ENCODE data around the gene SIVA1.

Gene SIVA1

DNA sequence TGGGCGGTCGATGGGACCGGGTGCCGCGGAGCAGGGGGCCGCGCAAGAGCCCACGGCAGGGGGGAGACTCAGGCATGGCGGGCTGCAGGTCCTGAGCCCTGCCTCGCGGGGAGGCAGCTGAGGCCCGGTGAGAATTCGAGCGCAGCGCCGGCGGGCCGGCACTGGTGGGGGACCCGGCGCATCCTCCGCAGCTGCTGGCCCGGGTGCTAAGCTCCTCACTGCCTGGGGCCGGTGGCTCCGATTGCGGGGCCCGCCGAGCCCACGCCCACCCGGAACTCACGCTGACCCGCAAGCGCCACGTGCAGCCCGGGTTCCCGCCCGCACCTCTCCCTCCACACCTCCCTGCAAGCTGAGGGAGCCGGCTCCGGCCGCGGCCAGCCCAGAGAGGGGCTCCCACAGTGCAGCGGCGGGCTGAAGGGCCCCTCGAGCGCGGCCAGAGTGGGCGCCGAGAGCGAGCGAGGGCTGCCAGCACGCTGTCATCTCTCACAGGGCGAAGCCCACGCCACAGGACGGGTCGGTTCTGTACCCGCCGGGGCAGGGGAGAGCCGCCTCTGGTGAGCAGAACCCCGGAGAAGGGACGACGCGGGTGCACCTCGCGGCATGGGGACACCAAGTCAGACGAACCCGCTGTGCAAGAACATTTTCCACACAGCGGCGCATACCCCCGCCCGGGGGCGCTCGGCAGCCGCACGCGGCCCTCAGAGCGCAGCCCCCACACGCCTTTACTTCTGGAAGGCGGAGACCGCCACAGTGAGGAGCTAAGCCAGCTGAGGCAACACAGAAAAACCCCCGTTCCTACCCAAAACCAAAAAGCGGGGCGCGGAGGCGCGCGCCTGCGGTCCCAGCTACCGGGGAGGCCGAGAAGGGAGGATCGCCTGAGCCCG lies 1.2 kb upstream of the SIVA1 start:
- DNase-seq, result no peak

DNA sequence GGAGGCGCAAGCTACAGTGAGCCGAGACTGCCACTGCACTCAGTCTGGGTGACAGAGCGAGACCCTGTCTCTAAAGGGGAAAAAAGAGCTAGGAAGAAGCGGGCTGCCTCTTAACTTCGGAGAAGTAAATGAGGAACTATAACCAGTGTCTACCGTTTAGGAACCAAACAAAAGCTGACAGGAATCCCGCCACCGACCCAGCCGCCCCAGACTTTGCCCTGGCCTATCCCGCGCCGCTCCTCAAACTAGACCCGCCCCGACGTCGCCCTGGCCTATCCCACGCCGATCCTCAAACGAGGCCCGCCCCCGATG lies 568 bp upstream of the SIVA1 start:
- no peak for DNase-seq

DNA sequence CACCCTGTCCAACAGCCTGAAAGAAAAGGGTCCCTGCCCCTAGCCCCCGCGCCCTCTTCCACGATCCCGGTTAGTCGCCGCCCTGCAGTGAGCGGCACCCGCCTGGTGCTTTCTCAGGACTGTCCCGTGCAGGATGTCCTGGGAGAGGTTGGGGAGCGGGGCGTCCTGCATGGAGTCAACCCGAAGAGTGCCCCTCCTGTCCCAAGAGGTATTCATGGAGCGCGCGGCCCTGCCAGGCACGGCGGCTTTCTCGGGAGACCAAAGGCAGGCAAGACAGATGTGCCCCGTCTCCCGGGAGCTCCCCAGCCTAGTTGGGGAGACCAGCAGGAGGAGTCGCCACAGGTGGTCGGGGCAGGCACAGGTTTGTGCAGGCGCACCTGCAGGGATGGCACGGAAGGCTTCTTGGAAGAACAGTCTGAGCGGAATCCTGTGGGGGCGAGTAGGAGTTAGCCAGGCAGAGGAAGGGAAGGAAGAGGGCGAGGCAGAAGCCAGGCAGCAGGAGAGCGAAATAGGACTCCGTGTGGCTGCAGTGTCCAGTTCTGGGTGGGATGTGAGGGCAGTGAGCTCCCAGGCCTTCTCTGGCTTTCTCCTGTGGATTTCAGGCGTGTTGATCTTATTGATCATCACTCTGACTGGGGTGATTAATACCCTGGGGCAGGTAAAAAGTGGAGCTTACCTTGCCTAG lies 723 bp downstream of the SIVA1 start:
- no peak for DNase-seq

DNA sequence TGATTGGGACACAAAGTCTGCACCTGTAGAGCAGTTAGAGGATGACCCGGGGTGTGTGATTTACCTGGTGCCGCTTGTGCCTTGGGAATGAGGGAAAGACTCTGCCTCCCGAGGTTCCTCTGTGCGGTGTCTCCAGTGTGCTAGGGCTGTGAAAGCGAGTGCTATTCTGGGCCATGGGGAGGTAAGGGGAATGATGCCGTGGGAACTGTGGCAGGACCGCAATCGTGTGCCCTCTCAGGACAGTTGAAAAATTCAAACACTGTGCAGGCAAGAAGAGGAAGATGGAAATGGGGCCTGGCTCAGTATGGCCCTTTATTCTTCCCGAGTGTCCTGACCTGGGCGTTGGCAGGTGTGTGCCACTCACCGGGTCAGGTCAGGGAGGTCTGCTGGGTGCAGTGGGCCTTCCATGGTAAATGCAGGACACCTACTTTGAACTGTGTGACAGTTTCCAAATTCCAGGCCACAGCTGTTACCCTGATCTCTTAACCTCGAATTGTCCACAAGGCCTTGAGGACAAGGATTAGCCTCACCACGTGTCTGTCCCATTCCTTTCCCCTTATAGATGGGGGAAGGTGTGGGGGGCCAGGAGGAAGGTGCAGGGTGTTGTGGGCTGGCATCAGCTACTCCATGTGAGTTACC lies 1.4 kb downstream of the SIVA1 start:
- DNase-seq, result no peak

DNA sequence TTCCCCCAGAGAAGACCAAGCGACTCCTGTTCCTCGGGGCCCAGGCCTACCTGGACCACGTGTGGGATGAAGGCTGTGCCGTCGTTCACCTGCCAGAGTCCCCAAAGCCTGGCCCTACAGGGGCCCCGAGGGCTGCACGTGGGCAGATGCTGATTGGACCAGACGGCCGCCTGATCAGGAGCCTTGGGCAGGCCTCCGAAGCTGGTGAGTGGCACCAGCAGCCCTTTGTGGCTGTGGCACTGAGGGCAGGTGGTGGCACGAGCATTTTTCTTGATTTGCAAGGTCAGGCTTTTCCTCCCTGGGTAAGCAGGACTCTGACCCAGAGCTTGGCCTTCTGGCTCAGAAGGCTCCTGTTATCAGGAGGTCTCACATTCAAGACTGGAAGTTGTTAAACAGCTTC lies 2.7 kb downstream of the SIVA1 start:
- no peak for DNase-seq

DNA sequence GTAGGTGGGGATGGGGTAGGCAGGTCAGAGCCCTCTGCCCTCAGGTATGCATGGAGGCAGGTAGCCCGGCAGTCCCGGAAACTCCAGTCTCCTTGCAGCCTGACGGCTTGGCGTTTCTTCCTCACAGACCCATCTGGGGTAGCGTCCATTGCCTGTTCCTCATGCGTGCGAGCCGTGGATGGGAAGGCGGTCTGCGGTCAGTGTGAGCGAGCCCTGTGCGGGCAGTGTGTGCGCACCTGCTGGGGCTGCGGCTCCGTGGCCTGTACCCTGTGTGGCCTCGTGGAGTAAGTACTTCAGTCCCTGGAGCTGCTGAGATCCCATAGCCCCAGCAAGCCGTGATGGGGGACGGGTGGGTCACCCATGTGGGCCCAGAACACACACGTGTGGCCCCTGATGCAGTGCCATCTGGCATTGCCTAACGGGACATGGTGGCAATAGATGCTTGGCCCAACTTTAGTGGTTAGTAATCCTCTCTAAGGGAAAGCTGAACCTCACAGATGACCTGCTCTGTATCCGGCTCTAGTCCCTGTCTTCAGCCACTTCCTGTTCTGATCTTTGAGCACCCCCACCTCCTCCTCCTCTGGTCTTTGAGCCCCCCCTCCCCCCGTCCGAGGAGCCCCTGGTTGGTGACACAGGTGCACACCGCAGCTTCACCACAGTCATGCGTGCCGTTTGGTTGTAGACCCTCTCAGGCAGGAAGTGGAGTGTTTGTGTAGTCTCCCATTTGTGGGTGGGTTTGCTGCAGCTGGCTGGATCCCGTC lies 3.7 kb downstream of the SIVA1 start:
- DNase-seq, result no peak

DNA sequence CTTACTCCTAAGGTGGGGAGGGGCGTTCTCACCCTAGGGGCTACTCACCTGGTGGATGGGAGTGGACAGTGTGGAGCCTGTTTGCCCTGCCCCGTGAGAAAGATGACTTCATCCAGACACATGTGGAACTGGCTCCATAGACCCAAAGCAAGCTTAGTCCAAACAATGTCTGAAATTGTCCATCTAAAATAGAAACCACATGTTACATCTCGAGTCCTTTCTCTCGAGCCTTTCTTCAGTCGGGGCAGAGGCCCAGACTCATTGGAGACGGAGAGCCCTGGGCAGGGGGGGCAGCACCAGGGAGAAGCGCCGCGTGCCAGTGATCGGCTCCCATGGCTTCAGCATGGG lies 4.3 kb downstream of the SIVA1 start:
- DNase-seq, result no peak

DNA sequence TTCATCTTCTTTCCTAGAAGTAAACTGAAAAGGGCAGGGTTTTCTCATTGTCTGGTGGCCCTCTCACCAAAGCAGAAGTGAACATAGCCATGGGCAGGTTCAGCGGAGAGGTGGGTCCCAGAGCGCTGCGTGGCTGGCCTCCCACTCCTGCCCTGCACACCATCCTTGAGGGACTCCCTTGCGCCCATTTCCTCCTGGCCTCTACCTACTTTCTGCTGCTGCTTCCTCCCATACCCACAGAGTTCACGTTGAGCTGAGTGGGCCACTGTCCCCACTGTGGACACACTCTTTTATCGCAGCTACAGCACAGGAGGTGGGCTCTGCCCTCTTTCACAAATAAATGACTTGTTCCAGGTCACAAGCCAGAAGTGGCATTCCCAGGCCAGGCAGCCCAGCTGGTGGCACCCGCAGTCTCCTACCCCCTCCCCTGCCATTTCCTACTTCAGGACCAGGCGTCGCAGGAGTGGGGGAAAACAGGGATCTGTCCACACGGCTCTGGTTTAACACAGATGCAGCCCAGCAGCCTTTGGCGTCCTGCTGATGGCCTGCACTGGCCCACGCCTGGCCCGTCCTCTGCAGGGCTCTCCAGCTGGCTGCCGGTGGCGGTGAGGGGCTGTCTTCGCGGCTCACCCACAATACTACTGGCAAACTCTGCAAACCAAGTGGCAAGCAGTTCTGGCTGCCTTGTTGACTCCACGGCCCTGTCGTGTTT lies 4.9 kb downstream of the SIVA1 start:
- DNase-seq, result no peak

DNA sequence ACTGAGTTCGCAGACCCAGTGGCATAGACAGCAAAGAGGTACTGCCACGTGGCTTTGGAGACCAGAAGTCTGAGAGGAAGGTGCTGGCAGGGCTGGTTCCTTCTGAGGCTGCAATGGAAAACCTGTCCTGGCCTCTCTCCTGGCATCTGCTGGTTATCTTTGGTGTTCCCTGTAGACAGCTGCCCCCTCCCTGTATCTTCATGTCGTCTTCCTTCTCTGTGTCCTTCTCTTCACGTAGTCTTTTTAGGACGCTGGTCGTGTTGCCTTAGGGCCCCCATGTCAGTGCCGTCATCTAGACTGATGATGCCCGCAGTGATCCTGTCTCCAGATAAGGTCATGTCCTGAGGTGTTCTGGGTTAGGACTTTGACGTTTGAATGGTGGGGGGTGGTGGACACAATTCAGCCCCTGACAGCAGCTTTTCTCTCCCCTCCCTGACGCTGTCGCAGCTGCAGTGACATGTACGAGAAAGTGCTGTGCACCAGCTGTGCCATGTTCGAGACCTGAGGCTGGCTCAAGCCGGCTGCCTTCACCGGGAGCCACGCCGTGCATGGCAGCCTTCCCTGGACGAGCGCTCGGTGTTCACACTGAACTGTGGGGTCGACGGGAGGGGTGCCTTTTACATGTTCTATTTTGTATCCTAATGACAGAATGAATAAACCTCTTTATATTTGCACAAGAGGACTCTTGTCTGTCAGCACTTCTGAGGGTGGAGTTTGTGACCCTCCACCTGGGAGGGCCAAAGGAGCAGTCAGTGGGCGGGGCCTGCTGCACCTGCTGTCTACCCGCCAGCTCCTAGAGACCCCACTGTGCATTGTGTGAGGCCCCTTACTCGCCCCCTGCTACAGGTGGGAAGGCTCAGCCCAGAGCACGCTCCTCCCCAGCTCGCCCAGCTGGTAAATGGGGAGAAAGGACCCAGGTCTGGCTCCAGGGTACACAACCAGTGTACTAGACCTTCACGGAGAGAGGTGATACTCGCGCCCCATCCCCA lies 6.3 kb downstream of the SIVA1 start:
- DNase-seq, result no peak

DNA sequence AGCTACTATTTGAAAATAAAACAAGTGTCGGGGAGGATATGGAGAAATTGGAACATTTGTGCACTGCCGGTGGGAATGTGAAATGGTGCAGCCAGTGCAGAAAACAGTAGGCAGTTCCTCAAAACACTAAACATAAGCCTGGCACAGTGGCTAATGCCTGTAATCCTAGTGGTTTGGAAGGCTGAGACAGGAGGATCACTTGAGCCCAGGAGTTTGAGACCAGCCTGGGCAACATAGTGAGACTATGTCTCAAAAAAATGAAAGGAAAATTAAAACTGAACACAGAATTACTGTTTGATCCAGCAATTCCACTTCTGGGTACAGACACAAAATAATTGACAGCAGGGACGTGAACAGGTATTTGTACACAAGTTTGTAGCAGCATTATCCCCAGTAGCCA lies 12.6 kb downstream of the SIVA1 start:
- no peak for DNase-seq

DNA sequence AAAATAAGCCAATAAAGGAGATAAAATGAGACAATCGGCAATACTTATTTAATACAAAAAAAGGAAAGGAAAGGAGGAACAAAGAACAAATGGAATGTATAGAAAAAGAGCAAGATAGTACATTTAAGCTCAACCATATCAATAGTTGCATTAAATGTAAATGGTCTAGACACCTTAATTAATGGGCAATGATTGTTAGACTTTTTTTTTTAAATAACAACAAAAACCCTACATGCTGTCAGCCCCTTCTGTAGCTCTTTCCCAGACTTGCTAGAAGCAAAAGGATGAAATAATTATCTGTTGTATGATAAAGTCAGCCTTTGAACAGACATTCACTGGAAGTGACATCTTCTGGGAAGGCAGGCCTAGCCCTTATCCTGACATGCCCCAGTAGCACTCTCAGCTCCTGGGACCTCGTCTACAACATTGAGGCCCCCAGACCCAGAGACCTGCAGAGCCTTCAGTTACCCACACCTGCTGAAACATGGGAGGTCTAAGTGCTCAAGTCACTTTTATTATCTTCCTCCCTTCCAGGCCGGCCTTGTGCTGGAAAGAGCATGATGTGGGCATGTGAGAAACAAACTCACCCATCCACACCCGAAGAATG lies 13.4 kb downstream of the SIVA1 start:
- no peak for DNase-seq

DNA sequence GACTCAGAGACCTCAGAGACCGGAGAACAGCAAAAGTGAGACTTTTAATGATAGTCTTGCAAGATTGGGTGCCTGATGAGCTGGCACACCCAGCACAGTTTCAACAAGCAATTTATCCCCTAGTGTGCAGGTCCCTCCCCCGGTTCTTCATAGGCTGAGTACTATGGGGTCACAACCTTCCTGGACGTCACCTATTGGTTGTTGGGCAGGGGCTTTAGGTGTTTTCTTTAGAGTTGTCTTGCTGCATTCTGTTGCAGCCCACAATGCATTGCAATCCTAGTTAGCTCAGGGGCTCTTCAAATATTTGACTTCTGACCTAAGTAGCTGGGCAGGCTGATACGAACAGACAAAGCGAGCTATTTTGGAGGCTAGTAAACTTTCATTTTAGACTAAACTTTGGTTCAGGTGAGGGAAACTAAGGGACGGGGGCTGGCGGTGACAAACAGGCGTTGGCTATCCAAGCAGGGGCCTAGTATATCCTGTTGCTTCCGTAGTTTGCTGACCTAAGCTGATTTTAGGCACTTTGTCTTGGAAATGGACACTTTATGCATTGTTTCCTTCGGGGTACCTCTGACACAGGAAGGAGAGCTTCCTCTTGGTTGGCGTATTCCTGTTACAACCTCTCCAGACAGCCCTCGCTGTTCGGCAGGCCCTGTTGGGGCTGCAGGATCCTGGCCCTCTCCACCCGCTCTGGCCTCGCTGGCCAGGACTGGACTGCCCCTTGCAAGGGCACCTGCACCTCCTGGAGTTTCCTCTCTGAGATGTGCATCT lies 14.1 kb downstream of the SIVA1 start:
- DNase-seq, result no peak

DNA sequence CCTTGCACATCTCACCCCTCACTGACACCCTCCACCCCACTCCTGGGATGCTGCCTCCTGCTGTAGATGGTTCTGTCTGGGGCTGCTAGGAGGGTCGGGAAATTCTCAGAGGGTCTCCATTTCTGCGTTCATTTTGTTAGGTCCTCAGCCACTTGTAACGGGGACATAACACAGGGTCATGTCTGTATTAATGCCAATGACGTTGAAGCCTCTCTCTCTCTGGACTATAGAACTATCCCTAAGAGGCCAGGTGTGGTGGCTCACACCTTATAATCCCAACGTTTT lies 14.6 kb downstream of the SIVA1 start:
- no peak for DNase-seq

DNA sequence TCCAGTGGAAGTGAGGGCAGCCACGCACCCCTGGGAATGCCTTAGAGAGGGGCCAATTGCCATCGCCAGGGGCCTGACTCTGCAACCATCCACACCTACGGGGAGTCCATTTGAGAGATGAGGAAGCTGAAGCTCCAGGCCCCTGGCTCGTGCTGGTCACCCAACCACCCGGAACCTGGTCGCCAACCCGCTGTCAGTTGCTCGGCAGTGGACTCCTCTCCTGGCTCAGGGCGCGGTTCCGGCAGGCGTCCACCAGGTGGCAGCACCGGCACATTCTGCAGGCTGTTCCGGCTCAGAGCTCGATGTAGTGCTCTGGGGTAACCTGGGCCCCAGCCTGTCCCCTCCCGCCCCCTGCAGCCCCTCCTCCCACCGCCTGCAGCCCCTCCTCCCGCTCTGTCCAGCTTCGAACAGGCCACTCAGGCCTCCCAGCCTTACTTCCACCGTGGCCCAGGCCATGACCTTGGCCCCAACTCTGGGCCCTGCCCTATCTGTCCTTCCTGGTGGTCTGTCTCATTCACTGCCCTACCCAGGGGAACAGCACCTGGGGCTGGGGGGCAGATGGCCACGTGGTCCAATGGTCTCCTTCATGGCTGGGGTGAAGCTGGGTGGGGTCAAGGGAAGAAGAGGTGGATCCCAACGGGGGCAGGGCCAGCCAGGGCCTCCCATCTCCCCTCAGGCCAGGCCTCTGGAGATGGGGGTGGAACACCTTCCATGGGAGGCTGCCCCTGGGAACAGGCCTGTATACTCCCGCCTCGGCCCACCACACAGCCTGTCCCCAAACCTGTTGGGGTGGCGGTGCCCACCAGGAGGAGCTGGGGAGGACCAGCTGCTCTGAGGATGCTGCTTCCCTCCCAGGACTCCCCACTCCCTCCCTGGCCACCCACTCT lies 15.7 kb downstream of the SIVA1 start:
- DNase-seq, result peak; percentile 9

DNA sequence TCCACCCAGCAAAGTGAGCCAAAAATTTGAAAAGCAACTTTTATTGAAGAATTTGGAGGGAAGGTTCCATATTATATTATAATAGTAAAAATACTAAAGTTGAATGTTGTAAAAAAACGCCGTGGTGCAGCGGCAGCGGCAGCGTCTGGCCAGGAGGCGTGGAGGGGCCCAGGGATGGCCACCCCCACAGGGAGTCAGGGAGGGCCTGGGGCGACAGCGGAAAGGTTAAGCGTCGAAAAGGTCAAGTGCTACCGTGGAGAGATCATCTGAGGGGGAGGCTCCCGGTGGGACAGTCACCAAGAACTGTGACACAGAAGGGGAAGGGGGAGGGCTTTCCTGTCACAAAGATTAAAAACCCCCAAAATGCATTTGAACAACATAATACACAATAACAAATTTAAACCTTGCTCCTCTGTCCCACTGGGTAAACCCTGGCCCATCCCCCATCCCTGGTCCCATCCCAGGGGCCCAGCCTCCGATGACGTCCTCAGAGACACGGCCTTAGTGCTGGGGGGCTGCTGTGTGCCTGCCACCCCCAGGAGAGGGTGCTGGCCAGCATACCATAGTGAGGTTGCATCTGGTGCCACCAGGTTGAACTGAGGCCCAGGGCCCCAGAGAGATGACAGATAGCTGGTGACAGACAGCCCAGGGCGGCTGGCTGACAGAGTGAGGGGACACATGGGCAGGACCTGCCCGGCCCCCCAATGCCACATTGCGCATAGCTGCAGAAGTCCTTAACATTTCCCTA lies 16.6 kb downstream of the SIVA1 start:
- DNase-seq, result no peak

DNA sequence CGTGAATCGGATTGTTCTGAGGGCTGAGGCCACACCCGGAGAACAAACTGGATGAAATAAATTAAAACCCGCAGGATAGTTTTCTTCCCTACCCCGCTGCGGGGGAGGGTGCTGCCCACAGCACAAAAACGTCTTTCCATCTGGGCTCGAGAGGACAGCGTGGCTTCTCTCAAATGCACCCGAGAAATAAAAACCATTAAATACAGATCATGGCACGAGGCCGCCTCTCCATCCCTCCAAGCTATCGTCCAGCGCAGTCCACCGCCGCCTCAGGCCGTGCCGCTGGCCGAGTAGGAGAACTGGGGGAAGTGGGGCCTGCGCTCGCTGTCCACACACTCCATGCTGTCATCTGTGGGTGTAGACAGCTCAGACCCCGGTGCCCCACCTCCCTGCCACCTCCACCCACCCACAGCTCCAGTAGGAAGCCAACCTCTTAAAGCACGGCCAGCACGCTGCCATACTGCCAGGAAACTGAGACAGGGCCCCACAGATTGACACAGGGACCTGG lies 17.2 kb downstream of the SIVA1 start:
- DNase-seq, result no peak

DNA sequence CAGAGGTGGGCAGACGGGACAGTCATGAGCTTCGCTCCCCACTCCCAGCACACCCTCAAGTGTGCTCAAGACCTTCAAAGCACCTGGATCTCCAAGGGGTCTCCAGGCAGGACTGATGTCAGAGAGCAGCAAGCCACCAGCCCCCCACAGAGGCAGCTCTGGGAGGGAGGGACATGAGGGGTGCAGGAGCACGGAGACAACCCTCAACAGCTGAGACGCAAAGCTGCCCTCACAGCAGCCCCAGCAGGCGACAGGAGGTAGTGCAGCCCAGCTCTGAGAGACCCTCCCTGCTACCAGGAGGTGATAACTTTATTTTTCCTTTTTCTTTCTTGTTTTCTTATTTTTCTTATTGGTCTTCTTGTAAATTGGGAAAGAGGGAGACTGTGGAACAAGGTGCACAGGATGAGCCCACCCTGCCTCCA lies 17.9 kb downstream of the SIVA1 start:
- DNase-seq, result no peak

DNA sequence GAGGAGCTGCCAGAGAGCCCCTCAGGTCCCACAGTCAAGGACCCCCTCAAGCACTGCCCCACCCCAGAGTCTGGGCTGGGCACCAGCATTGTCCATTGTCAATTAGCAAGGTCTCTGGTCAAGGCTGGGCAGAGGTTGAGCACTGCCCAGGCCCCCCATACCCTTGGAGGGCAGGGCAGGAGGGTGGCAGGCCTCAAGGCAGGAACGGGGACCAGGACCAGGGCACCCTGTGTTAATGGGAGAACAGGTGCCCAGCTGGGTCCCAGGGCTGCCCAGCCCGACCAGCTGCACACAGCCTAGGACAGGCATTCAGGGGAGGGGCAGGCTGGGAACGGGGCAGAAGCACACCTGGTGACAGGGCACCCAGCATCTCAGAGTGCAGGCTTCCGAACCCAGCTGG lies 18.4 kb downstream of the SIVA1 start:
- DNase-seq, result no peak
